CD14-positive monocyte (primary cell): ENCODE measurements around the gene RPLP1. TPM values are rescaled to one million over a fixed set of nuclear protein-coding genes. Genes with fewer than 3 reads are reported as not detected.
A peak's percentile ranks its signal among the peaks of the same experiment; 100 is the strongest.

Source experiments
- DNase-seq, 3 donors: peaks; one replicate each; pipeline ENCODE4 v3.0.0-alpha.2; 2011 to 2022
- H2AFZ ChIP-seq: 2 replicates; pipeline ENCODE4 v1.6.0; 2012; ENCODE audit warnings: mild to moderate bottlenecking, low read depth, low read length, inconsistent platforms; ENCODE audit not compliant: insufficient read depth, poor library complexity, severe bottlenecking
- H3K27ac ChIP-seq, 2 donors: 1 replicate in 1 of 2; 2 replicates in 1 of 2; pipeline ENCODE4 v1.5.1; 2012 to 2013; ENCODE audit warnings: low read length in 2 of 2, control low read depth in 1 of 2, inconsistent platforms in 1 of 2, low read depth in 1 of 2, mild to moderate bottlenecking in 1 of 2
- H3K27me3 ChIP-seq, 2 donors: one replicate each; pipeline versions ENCODE4 v1.6.0 to v1.6.1; 2011 to 2013; ENCODE audit warnings: low read length in 2 of 2; ENCODE audit not compliant: control insufficient read depth in 2 of 2, insufficient read depth in 2 of 2
- H3K36me3 ChIP-seq, 2 donors: replicated peaks in 1 of 2; 1 replicate in 1 of 2; 2 replicates in 1 of 2; pipeline versions ENCODE4 v1.5.1 to v1.6.1; 2012 to 2013; ENCODE audit warnings: low read length in 2 of 2, control low read depth in 1 of 2, inconsistent platforms in 1 of 2, mild to moderate bottlenecking in 1 of 2; ENCODE audit not compliant: insufficient read depth in 2 of 2, control insufficient read depth in 1 of 2
- H3K4me1 ChIP-seq, 2 donors: 1 replicate in 1 of 2; 2 replicates in 1 of 2; pipeline versions ENCODE4 v1.5.1 to v1.6.1; 2012 to 2013; ENCODE audit warnings: low read length in 2 of 2, control low read depth in 1 of 2, inconsistent platforms in 1 of 2, mild to moderate bottlenecking in 1 of 2, moderate library complexity in 1 of 2; ENCODE audit not compliant: insufficient read depth in 2 of 2, control insufficient read depth in 1 of 2
- H3K4me2 ChIP-seq: replicated peaks from 2 replicates; pipeline ENCODE3; 2012; ENCODE audit warnings: low read length, moderate library complexity, mild to moderate bottlenecking; ENCODE audit not compliant: poor library complexity, severe bottlenecking; ENCODE audit errors: extremely low read depth
- H3K4me3 ChIP-seq, 3 experiments: fragments of 200-600 bp in 1 of 3; sonication (generic) in 1 of 3; replicated peaks in 1 of 3; 1 replicate in 2 of 3; 2 replicates in 1 of 3; pipeline ENCODE4 v1.5.1; 2011 to 2013; ENCODE audit warnings: low read length in 3 of 3, mild to moderate bottlenecking in 3 of 3, control low read depth in 2 of 3, low read depth in 2 of 3, inconsistent platforms in 1 of 3, moderate library complexity in 1 of 3
- H3K79me2 ChIP-seq: 2 replicates; pipeline ENCODE4 v1.6.0; 2012; ENCODE audit warnings: mild to moderate bottlenecking, control low read depth, inconsistent platforms, low read length, moderate library complexity; ENCODE audit not compliant: insufficient read depth
- H3K9ac ChIP-seq: 2 replicates; pipeline ENCODE4 v1.6.0; 2017; ENCODE audit warnings: low read length, mild to moderate bottlenecking; ENCODE audit not compliant: insufficient read depth, poor library complexity, severe bottlenecking
- H3K9me3 ChIP-seq, 2 donors: replicated peaks in 1 of 2; 1 replicate in 1 of 2; 2 replicates in 1 of 2; pipeline versions ENCODE4 v1.5.1 to v1.6.1; 2012 to 2013; ENCODE audit warnings: low read length in 2 of 2, control low read depth in 1 of 2; ENCODE audit not compliant: control insufficient read depth in 1 of 2, insufficient read depth in 1 of 2
- H4K20me1 ChIP-seq: 2 replicates; pipeline ENCODE4 v1.6.0; 2012; ENCODE audit warnings: mild to moderate bottlenecking, low read length, control low read depth, moderate library complexity; ENCODE audit not compliant: insufficient read depth
- H3K27ac Mint-ChIP-seq, 7 donors: one replicate each; pipeline ENCODE4 v1.8.0; 2020; ENCODE audit warnings: mild to moderate bottlenecking in 7 of 7, mixed read lengths in 7 of 7, moderate library complexity in 6 of 7, inconsistent platforms in 2 of 7
- H3K27me3 Mint-ChIP-seq, 3 donors: one replicate each; pipeline ENCODE4 v1.8.0; 2021 to 2022; ENCODE audit warnings: low read depth in 3 of 3, mild to moderate bottlenecking in 3 of 3, mixed read lengths in 3 of 3, moderate library complexity in 3 of 3, inconsistent platforms in 1 of 3
- H3K36me3 Mint-ChIP-seq, 2 donors: one replicate each; pipeline ENCODE4 v1.8.0; 2020; ENCODE audit warnings: mixed read lengths in 2 of 2, inconsistent platforms in 1 of 2, mild to moderate bottlenecking in 1 of 2
- H3K4me1 Mint-ChIP-seq: one replicate; pipeline ENCODE4 v1.8.0; 2020; ENCODE audit warnings: mild to moderate bottlenecking, mixed read lengths
- H3K4me3 Mint-ChIP-seq, 2 donors: one replicate each; pipeline ENCODE4 v1.8.0; 2020; ENCODE audit warnings: mild to moderate bottlenecking in 2 of 2, mixed read lengths in 2 of 2, moderate library complexity in 1 of 2
- H3K9me3 Mint-ChIP-seq, 7 donors: one replicate each; pipeline ENCODE4 v1.8.0; 2020 to 2022; ENCODE audit warnings: mixed read lengths in 7 of 7, mild to moderate bottlenecking in 6 of 7, moderate library complexity in 6 of 7, inconsistent platforms in 2 of 7
- CTCF ChIP-seq: fragments of 200-600 bp; IDR thresholded peaks from one replicate; pipeline ENCODE4 v1.8.0; 2022; ENCODE audit warnings: antibody characterized with exemption, mild to moderate bottlenecking
- WGBS: methylation state at CpG from one replicate; pipeline ENCODE4 v1.1.5; 2013; ENCODE audit warnings: missing lambda C conversion rate; ENCODE audit not compliant: insufficient coverage; 5-methylcytosine and 5-hydroxymethylcytosine counted together
- intact Hi-C, 2 donors: fragments of 100-400 bp; cut with micrococcal nuclease; formaldehyde crosslinking; loops; one replicate each; pipeline versions ENCODE4 v1.15.0 to v1.15.1; 2023
- polyA plus RNA-seq, 3 donors: library from polyadenylated mRNA; depleted of rRNA in 1 of 3; unstranded in 2 of 3; stranded (reverse) in 1 of 3; fragments of 300-500 nt in 2 of 3; fragments of >200 nt in 1 of 3; fragmentation: Illumina TruSeq in 2 of 3; gene quantifications; 1 replicate in 2 of 3; 2 replicates in 1 of 3; pipeline ENCODE4 v1.2.3, GENCODE V29; 2012 to 2021

Gene RPLP1
- polyA plus RNA-seq, 3 donors = 1,140 to 1,235 (median 1,177) TPM

GRCh38 chr15:69454953-69455352 lies 2.3 kb downstream of the RPLP1 start:
- no peak overlapping the region for H3K27ac ChIP-seq
- H3K4me3 Mint-ChIP-seq = no peak overlapping the region
- no peaks in the 10 kb centered on the region for H3K27me3 Mint-ChIP-seq
- no peaks in the 10 kb centered on the region for H3K9me3 Mint-ChIP-seq
- no peak overlapping the region for H2AFZ ChIP-seq
- H3K4me3 ChIP-seq = peak overlapping the region in 1 of 3 experiments; percentile 97
- no peak for TF ChIP-seq CTCF
- H3K9ac ChIP-seq = no peak overlapping the region
- H3K27me3 ChIP-seq = no peaks in the 10 kb centered on the region
- H3K36me3 ChIP-seq = peaks cover 24 to 33% of the 10 kb centered on the region in 2 donors
- H3K79me2 ChIP-seq = peaks cover 39% of the 10 kb centered on the region
- H4K20me1 ChIP-seq = peaks cover 43% of the 10 kb centered on the region
- peaks cover 26 to 37% of the 10 kb centered on the region in 2 donors for H3K36me3 Mint-ChIP-seq
- H3K9me3 ChIP-seq = no peaks in the 10 kb centered on the region
- H3K27ac Mint-ChIP-seq = peak overlapping the region in 1 of 7 donors; percentile 46
- intact Hi-C loops = no loop called here
- DNase-seq = no peak
- H3K4me2 ChIP-seq = peak overlapping the region; percentile 94
- peaks cover 38% of the 10 kb centered on the region for H3K4me1 Mint-ChIP-seq
- H3K4me1 ChIP-seq = peaks cover 29 to 36% of the 10 kb centered on the region in 2 donors
- WGBS = 57% methylated on average over 5 of the region's 5 CpGs

DNA sequence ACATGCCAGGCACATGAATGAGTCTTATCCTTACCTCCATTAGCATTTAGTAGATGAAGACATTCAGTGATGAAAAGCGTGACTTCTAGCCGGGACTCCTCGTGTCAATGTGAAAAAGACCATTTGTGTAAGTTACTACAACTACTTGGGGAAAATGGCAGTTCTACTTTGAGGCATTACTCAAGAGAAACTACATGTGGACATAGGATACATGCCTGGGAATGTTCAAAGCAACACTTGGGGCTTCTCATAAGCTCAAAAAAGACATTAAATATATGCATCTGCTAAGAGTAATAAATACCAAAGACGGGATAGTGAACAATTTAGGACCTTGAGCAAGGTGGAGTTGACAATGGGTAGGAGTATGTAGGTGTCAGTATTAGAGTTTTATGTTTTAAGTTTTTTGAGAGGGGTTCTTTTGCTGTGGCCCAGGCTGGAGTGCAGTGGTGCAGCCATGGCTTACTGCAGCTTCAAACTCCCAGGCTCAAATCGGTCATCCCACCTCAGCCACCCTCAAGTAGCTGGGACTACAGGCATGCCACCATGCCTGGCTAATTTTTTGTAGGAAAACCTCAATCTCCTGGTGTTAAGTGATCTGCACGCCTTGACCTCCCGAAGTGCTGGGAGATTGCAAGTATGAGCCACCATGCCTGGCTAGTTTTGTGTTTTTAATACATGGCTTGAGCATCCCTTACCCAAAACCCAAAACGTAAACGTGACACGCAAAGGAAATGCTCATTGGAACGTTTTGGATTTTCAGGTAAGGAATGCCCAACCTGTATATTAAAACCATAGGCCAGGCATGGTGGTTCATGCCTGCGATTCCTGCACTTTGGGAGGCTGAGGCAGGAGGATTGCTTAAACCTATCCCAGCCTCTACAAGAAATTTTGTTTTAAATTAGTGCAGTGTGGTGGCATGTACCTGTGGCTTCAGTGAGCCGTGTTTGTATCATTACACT lies 3.9 kb downstream of the RPLP1 start:
- Histone ChIP-seq H2AFZ (no peak overlapping the region), H3K4me1 (peaks cover 28 to 31% of the 10 kb centered on the region in 2 donors), H3K27ac (no peak overlapping the region), H3K79me2 (peaks cover 39% of the 10 kb centered on the region), H3K9me3 (no peaks in the 10 kb centered on the region), H3K9ac (no peak overlapping the region), H3K4me2 (no peak overlapping the region), H4K20me1 (peaks cover 43% of the 10 kb centered on the region), H3K27me3 (no peaks in the 10 kb centered on the region), H3K4me3 (no peak overlapping the region), H3K36me3 (peaks cover 24 to 33% of the 10 kb centered on the region in 2 donors)
- Mint-ChIP-seq H3K27ac (peak overlapping the region in 1 of 7 donors; percentile 50), H3K36me3 (peaks cover 26 to 37% of the 10 kb centered on the region in 2 donors), H3K9me3 (no peaks in the 10 kb centered on the region), H3K4me1 (peaks cover 36% of the 10 kb centered on the region), H3K27me3 (no peaks in the 10 kb centered on the region), H3K4me3 (no peak overlapping the region)
- no peak for DNase-seq
- intact Hi-C loops = no loop called here
- 93% methylated on average over 3 of the region's 13 CpGs for WGBS
- no peak for TF ChIP-seq CTCF
